Measurements from ENCODE around the gene UQCC5.
"Not testable (repeated sequence)": the region's sequence is repeated elsewhere in the genome, so short reads cannot be mapped to it uniquely, and the experiment has no call there.

The UQCC5 gene

DNA sequence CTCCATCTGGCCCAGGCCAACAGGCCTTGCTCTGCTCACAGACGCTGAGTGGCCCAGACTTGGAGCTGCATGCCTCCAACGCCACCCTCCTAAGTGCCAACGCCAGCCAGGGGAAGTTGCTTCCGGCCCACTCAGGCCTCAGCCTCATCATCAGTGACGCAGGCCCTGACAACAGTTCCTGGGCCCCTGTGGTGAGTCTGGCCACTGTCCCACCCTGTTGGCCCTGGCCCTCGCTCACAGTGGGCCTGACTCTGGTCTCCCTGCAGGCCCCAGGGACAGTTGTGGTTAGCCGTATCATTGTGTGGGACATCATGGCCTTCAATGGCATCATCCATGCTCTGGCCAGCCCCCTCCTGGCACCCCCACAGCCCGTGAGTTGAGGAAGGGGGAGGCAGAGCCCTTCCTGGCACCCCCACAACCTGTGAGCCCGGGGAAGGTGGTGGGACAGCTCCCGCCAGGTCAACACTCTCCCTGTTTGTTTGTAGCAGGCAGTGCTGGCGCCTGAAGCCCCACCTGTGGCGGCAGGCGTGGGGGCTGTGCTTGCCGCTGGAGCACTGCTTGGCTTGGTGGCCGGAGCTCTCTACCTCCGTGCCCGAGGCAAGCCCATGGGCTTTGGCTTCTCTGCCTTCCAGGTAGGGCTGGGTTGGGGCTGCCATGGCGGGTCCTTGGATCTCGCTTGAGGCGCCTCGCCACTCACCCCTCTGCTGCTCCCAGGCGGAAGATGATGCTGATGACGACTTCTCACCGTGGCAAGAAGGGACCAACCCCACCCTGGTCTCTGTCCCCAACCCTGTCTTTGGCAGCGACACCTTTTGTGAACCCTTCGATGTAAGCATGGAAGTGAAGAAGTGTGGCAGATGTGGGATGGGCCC is 12.8 kb upstream of the UQCC5 start:
- DNase-seq, result no peak

DNA sequence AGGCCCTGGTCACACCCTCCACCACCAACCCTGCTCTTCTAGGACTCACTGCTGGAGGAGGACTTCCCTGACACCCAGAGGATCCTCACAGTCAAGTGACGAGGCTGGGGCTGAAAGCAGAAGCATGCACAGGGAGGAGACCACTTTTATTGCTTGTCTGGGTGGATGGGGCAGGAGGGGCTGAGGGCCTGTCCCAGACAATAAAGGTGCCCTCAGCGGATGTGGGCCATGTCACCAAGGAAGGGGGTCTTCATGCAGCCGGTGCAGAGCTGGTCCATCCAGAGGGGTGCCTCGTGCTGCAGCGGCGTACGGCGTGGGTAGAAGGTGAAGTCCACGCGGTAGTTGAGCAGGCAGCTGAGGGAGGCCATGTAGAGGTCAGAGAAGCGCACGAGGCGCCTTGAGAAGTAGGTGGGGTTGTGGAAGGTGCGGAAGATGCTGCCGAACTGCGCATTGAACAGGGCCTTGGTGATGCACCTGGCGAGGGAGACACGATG is 12.1 kb upstream of the UQCC5 start:
- DNase-seq, result no peak

DNA sequence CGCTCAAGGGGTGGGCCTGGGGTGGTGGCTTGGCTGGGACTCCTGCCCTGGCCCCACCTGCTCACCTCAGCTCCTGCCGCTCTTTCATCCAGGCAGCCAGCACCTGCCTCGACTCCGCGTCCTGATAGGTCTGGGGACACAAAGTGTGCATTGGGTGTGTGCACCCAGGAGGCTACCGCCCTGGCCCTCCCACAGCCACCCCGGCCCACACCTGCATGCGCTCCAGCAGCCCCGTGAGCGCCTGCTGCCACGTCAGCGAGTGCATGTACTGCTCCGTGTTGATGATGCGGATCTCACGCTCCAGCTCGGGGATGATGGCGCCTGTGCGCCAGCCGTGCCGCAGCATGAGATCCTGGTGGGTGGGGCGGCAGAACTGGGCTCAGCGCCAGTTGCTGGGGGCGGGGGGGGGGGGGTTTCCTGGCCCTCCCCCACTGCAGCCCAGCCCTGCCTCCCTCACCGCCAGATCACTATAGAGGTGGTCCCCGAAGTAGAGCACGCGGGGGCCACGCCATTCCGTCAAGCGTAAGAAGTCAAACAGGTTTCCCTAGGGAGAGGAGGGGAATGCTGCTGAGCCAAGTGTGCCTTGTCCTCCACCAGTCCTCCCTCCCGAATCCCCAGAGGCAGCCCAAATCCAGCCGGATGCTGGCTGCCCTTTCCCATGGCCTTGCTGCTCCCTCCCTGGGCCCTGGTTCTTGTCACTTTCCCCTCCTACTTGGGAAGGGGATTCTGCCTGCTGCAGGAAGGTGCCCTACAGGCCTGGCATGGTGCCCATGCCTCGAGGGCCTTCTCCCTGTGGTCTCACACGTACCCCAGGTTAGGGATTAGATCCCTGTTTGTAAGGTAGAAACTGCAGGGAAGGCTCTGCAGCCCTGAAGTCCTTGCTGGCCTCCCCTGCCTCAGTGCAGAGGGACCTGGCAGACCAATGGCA is 11.4 kb upstream of the UQCC5 start:
- DNase-seq, result no peak

DNA sequence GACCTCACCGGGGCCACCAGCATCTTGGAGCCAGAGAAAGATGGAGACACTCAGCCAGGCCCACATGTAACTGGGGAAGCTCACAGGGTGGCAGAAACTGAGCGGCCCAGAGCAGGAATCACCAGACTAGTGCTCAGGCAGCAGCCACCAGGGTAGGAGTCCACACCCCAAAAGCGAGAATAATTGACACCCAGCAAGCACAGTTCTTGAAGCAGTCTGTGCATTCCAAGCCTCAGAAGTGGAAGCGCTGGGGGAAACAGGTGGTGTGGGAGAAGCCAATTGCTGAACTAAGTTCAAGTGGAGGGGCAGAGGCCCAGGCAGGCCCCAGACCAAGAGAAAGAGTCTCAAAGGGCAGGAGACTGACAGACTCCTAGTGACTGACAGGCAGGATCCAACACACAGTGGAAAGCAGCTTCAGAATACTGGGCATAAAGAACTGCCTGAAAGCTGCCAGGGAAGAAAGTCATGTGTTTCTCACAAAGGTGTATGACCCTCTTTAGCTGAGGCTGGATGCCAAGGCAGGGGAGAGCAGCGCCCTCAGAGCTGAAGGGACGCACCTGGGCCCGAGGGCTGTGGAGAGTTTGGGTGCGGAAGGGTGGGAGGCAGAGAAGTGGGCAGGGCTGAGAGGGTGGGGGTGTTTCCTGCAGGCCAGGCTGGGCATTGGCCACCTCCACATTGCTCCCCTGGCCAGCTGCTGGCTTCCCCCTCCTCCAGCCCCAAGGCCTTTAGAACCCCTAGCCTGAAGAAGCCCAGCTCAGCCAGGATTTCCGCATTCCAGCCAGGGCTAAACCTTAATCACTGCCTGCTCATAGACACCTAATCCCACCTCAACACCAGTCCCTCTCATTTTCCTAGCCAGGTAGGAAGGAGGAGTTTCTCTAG is 10.5 kb upstream of the UQCC5 start:
- DNase-seq, result no peak

DNA sequence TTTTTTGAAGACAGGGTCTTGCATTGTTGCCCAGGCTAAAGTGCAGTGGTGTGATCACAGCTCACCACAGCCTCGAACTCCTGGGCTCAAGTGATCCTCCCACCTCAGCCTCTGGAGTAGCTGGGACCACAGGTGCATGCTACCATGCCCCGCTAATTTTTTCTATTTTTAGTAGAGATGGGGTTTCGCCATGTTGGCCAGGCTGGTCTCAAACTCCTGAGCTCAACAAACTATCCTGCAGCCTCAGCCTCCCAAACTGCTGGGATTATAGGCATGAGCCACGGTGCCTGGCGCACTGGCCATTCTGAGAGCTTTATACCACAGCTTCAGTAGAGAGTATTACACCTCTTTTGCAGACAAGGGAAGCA is 9.8 kb upstream of the UQCC5 start:
- not testable (repeated sequence) for DNase-seq

DNA sequence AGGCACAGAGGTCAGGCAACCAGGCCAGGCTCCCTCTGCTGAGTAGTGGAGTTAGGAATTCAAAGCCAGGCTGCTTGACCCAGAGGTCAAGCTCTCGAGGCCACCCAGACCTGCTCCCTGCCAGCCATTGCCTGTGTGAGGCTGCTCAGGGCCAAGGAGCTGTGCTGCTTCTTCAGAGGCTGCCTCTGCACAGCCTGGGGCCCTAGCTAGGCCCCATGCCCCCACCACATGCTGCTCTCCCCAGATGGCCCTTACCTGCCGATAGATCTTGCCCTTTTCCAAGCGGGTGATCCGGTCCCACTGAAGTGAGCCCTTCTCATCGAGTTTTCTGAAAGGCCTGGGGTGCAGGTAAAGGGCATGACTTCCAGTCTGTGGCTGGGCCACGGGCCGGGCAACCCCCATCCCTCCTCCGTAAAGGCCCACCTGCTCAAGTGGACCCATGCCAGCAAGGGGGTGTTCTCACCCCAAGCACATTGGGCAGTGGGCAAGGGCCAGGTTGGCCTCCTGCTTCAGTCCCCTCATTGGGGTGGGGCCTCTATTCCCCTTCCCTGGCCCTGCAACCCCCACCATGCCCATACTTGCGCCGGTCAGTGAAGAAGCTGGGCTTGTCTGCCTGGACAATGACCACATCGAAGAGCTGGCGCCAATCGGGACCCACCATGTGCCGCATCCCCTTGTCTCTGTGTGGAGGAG is 9.2 kb upstream of the UQCC5 start:
- DNase-seq, result no peak

DNA sequence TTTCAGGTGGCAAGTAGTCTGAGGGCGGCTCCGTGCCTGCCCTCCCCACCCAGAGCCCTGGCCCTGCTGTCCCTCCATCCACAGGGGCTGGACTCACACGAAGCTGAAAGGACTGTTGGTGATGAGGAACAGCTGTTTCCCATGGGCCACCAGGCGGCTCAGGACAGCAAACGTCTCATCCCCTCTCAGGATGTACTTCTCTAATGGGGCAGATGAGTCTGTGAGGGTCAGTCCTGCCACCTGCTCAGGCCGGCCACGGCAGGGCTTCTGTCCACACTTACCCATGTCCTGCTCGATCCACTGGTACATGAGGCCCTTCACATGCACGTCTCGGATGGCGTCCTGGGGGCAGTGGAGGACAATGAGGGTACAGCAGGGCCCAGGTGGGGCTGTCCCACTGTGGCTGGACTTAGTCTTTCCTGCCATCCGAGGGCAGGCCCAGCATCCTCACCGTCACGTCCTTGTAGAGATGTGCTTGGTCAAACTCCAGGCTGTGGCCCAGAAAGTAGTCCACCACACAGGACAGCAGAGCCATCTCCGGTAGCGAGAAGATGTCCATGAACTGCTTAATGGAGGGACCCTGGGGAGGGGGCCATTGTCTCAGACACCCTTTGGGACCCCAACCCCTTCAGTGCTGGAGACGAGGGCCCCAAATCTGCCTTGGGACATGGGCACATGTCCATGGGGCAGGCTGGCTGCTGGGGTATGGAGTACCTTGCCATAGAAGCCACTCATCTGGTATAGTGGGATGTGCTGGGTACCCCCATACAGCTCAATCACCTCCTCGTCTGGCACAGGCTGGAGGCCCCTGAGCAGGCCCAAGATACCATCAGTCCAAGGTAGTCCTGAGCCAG is 8.4 kb upstream of the UQCC5 start:
- DNase-seq, result no peak

DNA sequence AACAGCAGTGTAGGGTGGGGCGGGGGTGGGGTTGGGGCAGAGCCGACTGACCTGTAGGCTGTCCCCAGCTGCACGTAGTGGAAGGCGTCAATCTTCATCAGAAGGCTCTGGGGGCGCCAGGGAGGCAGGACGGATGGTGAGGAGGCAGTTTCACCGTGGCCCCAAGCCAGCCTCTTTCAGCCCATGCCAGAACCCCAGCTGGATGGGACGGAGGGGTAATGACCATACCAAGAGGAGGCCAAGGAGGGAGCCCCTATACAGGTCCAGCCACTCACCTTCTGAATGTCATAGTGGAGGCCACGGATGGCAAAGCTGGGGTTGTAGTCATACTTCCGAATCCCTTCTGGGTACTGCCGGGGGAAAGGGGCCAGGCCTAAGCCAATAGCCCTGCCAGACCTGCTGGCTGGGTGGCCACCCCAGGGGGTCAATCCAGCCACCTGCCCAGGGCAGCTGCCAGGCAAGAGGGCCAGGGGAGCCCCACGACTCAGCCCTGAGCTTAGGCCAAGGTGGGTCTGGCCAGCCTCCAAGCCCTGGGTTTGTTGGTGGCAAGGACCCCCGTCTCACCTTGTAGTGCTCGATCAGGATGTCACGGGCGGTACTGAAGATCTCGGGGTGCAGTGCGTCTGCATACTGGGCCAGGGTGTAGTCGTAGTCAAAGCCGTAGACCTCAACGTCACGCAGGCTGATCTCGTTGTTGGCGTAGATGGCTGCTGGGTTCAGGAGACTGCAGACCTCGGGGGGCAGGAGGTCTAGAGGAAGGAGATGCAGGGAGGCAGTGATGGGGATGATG is 7.6 kb upstream of the UQCC5 start:
- no peak for DNase-seq

DNA sequence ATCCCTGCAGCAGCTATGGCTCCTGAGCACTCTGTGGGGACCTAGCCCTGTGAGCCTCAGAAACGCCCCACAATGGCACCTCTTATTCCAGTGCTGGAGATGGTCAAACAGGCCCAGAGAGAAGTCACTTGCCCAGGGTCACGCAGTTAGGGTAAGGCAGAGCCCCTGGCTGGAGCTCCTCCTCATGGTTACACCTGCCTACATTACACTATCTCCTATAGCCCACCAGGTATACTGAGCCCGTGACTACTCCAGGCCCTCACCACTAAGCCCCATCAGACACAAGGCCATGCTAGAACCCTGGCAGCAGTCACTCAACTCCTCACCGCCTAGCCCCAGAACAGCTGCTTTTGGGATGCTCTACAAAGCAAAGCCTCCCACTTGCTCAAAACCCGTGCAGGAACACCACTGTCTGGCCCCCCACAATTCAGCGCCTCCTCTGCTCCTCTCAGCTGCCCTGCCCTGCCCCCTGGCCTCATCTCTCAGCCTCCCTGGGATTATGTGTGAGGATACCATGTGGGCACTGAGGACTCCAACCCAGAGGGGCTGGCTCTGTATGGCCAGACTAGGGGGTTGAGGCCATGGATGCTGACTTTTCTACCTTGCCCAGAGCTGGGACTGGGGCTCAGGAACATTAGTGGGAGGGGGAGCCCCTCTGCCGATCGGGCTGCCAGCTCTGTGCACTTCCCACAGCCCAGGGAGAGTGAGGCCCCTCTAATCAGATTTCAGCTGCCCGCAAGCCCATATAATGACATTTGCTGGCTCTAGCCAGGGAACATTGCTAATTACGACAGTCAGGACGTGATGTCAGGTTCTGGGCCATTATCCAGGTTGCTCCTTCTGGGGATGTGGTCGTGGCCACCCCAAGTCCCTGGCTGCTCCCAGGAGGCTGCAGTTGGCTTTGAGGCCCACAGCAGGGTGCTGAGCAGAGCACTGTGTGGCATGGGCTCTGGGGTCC is 6.8 kb upstream of the UQCC5 start:
- no peak for DNase-seq

DNA sequence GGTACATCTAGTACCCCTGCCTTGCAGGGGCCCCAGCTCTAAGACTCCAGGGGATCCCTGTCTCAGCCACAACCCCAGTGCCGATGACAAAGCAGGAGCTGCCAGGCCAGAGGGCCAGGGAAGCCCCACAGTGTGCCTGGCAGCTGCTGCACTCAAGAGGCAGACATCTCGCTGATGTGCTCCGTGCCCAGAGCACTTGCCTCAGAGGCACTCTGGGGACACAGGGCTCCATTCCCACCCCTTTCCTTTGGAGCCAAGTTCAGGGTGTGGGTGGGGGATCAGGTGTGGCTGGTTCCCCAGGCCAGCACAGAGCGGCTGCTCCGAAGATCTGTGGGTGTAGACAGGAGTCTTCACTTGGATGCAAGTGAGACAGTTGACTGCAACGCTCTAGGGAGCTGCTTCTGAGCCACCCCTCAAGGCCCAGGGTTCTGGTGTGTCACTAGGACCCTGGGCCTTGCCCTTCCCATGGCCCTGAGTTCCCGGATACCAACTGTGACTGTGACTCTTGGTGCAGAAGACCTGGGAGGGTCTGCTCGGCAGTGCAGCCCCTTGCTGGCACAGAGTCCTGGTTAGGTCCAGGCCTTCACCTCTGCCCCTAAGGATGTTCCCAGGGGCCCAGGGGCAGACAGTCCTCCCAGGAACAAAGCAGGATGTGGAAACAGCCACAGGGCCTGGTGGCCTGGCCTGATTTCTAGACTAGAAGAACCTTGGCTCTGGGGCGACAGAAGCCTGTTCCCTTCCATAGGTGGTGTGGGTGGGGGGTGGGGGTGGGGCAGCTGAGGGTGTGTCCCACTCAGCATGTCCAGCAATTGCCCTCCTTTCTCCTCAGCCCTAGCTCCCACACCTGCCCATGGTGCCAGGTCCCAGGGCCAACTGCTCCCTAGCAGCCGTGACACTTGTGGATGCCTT is 5.2 kb upstream of the UQCC5 start:
- DNase-seq, result no peak

DNA sequence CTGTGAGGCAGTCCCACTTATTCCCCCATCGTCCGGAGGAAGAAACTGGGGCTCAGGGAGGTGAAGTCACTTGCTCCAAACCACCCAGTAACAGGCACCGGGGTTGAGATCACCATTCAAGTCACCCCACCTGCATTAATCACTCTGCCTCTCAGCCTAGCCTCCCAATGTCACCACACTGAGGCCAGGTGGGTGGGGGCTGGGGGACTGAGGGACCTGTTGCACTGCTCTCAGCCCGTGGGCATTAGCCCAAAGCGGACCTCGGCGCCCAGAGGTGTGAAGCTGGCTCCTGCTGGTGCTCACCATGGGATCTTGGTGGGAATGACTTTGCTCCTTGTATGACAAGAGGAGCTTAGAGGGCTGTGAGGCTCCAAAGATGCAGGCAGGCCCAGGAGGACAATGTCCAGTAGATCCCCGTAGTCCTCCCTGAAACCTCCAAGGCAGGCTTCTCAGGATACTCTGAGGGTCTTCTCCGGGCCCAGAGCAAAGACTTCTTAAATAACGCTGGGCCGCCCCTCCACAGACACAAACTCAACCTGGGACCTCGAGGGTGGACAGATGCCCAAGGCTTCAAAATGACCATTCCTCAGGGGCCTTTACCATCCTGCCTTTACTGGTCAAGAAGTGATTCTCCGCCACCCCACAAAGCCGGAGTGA is 4.4 kb upstream of the UQCC5 start:
- no peak for DNase-seq

DNA sequence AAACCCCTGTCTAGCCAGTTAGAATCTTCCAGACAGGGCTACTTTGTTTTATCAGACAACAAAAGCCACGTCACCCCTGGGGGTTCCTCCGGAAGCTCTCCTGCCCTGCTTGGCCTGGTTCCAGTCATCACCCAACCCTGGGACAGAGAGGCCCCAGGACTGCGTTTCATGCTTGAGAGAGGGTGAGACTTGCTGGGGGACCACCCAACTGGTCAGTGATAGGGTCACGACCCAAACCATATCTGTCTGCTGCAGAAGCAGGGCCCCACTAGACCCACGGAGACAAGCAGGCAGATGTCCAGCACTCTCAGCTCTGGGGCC is 3.9 kb upstream of the UQCC5 start:
- no peak for DNase-seq

DNA sequence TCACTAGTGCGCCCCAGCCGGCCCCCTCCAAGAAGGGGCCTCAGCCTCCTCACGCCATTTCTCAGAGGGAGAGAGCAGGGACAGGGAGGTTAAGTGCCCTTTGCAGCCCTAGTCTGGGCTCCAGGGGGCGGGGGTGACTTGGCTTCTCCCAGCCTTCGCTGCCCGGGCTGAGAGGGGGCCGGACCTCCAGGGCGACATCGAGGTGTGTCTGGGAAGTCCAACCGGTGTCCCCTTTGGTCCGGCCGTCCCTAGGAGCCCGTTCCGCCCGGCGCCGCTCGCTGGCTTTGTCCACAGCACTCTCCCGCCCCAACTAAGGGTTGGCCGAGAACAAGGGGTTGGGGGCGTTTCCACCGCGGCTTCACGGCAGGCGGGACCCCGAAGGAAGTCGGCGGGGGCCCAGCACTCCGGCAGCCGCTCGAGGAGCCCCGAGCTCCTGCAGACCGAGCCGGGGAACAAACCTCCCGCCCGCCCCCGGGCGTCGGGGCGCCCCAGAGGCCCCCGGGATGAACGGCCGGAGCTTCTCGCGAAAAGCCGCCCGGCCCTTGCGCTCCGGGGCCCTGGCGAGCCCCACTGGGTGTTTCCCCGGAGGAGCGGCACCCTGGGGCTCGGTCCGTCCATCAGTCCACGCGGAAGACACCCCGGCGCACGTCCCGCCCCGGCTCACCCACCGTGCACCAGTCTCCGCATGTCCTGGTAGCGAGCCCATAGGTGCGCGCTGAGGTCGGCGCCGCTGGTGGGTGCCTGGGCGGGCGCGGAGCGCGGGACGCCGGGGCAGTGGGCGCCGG is 3.4 kb upstream of the UQCC5 start:
- no peak for DNase-seq

DNA sequence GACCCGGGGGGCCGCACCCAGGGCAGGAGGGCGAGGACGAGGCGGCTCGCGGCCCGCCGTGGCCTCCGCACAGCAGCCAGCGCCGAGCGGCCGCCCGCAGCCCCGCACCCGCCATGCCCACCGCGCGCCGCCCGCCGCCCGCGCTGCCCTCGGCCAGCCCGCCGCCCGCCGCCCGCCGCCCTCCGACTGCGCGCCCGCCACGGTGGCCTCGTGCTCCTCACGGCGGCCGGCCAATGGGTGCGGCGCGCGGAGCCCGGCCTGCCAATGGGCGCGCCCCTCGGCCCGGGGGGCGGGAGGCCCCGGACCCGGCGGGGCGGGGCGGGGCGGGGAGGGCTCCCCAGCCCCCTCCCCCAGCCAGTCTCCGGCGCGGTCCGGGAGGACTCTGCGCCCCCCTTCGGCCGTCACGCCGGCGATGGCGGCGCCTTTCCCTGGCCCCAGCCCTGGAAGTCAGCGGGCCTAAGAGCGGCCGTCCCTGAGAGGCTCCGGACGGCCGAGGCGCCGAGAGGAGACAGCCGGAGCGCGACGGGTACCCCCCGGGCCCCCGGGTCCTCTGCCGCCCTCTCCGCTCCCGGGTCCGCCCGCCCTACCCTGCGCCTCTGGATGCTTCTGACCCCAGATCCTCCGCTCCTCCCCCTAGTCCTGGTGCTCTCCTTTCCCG is 2.7 kb upstream of the UQCC5 start, which contains the start of gene NT5DC2:
TSS of gene NT5DC2 (minus strand) at position 235 of the 658 bp plus-strand sequence. CDS start at position 115, 120 bp downstream.
- DNase-seq, result no peak

DNA sequence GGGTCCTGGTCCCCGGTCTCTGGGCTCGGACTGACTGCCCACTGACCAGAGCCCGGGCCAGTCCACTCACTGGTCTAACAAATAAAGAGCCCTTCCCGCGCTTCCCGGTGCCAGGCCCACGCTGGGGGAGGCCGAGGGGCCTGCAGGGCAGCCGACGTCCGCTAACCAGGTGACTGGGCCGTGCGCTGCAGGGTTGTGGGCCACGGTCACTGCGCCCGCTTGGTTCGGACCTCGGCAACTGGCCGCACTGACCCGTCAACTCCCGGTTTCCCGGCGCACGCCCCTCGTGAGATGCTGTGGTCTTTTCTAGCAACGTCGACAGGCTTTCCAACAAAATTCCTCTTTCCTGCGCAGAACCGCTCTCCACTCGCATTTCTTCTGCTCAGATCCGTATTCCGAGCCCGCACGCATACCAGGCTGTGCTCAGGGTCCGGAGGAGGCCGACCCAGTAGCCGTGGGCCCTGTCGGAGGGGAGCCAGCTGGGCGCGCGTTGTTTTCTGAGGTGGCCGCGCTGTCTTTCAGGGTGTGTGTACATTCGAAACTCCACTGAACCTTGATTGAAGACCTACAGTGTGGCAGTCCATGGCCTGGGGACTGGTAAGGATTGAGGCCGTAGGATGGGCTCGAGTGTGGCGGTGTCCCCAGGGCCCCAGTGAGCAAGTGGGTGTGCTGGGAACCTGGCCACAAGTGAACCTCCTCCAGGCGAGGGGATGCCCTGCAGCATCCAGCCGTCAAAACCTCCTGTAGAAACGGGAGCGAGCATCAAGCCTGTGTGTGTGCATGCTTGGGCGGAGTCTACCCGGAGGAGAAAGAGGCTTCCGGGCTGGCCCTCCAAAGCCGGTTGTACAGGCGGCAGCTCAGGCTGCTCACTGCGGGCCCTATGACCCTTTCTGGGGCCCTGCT is 1.9 kb upstream of the UQCC5 start:
- DNase-seq, result no peak

Measured in NCI-H187 treated with DMSO at 0.1 percent for 48 hours (cell line).